Activated naive CD8-positive, alpha-beta T cell treated with anti-CD3 and anti-CD28 coated beads, Interleukin-2, amount 10 ng/mL, durations not matched to agents 7 days and 5 days (primary cell): ENCODE measurements around the gene CCDC158. TPM values are rescaled to one million over a fixed set of nuclear protein-coding genes. Genes with fewer than 3 reads are reported as not detected.
"Not testable (repeated sequence)": the region's sequence is repeated elsewhere in the genome, so short reads cannot be mapped to it uniquely, and the experiment has no call there.

Experiments
- ATAC-seq: fragments of 150-1000 bp; cut with Tn5 transposase; one replicate; pipeline ENCODE4 v1.10.0; 2021; ENCODE audit warnings: low read depth, moderate library complexity
- POLR2A ChIA-PET: fragments of 350-600 bp; sonication (Branson Sonifier 250); formaldehyde crosslinking; loops from one replicate; lab custom pipeline; 2021; ENCODE audit warnings: antibody characterized with exemption; lab: Charles Lee
- DNase-seq: peaks from one replicate; pipeline ENCODE4 v3.0.0; 2021
- H3K27ac Mint-ChIP-seq: one replicate; pipeline ENCODE4 v1.8.0; 2022; ENCODE audit warnings: mild to moderate bottlenecking, mixed read lengths
- H3K27me3 Mint-ChIP-seq: one replicate; pipeline ENCODE4 v1.8.0; 2022; ENCODE audit warnings: mild to moderate bottlenecking, moderate library complexity, mixed read lengths
- H3K36me3 Mint-ChIP-seq: one replicate; pipeline ENCODE4 v1.8.0; 2021; ENCODE audit warnings: mild to moderate bottlenecking, mixed read lengths
- H3K4me1 Mint-ChIP-seq: one replicate; pipeline ENCODE4 v1.8.0; 2021; ENCODE audit warnings: mixed read lengths
- H3K4me3 Mint-ChIP-seq: one replicate; pipeline ENCODE4 v1.8.0; 2022; ENCODE audit warnings: mild to moderate bottlenecking, moderate library complexity, mixed read lengths
- H3K9me3 Mint-ChIP-seq: one replicate; pipeline ENCODE4 v1.8.0; 2021; ENCODE audit warnings: mixed read lengths
- total RNA-seq, 2 experiments: library from RNA; stranded (reverse); gene quantifications; one replicate each; pipeline ENCODE4 v1.2.3, GENCODE V29; 2021

The CCDC158 gene
- total RNA-seq, 2 experiments from 2014 or later = not detected

GRCh38 chr4:76445911-76446310 is 25.0 kb upstream of the CCDC158 start:
- no peak for ATAC-seq
- no peaks in the 10 kb centered on the region for H3K9me3 Mint-ChIP-seq

GRCh38 chr4:76443376-76443775 is 22.4 kb upstream of the CCDC158 start:
- Mint-ChIP-seq H3K36me3 (no peaks in the 10 kb centered on the region), H3K4me1 (no peaks in the 10 kb centered on the region), H3K27me3 (peaks cover 6% of the 10 kb centered on the region), H3K9me3 (no peaks in the 10 kb centered on the region), H3K4me3 (no peak overlapping the region), H3K27ac (no peak overlapping the region)
- no peak for ATAC-seq
- POLR2A ChIA-PET = no interaction called here
- DNase-seq = no peak

More at GRCh38 chr4:76445911-76446310, 25.0 kb upstream of the CCDC158 start:
- H3K36me3 Mint-ChIP-seq = no peaks in the 10 kb centered on the region
- no peak overlapping the region for H3K27ac Mint-ChIP-seq
- POLR2A ChIA-PET = no interaction called here
- no peaks in the 10 kb centered on the region for H3K4me1 Mint-ChIP-seq
- H3K4me3 Mint-ChIP-seq = no peak overlapping the region
- H3K27me3 Mint-ChIP-seq = peaks cover 20% of the 10 kb centered on the region
- DNase-seq = no peak

GRCh38 chr4:76442807-76443206 is 21.9 kb upstream of the CCDC158 start:
- H3K4me3 Mint-ChIP-seq = no peak overlapping the region
- peaks cover 8% of the 10 kb centered on the region for H3K27me3 Mint-ChIP-seq
- DNase-seq (no peak), ATAC-seq (no peak)
- no peaks in the 10 kb centered on the region for H3K36me3 Mint-ChIP-seq
- H3K9me3 Mint-ChIP-seq = no peaks in the 10 kb centered on the region
- POLR2A ChIA-PET = no interaction called here
- no peaks in the 10 kb centered on the region for H3K4me1 Mint-ChIP-seq
- H3K27ac Mint-ChIP-seq = no peak overlapping the region

- H3K27me3 Mint-ChIP-seq = peaks cover 15% of the 10 kb centered on the region
Observed at GRCh38 chr4:76441881-76442280, 20.9 kb upstream of the CCDC158 start.

GRCh38 chr4:76439491-76439890 is 18.6 kb upstream of the CCDC158 start:
- ATAC-seq (no peak), DNase-seq (no peak)
- H3K4me1 Mint-ChIP-seq = peaks cover 4% of the 10 kb centered on the region
- no peak overlapping the region for H3K4me3 Mint-ChIP-seq
- POLR2A ChIA-PET = no interaction called here
- no peak overlapping the region for H3K27ac Mint-ChIP-seq
- no peaks in the 10 kb centered on the region for H3K9me3 Mint-ChIP-seq
- H3K27me3 Mint-ChIP-seq = peaks cover 38% of the 10 kb centered on the region
- no peaks in the 10 kb centered on the region for H3K36me3 Mint-ChIP-seq

More at GRCh38 chr4:76441881-76442280, 20.9 kb upstream of the CCDC158 start:
- no peaks in the 10 kb centered on the region for H3K9me3 Mint-ChIP-seq
- H3K36me3 Mint-ChIP-seq = no peaks in the 10 kb centered on the region
- ATAC-seq (no peak), DNase-seq (no peak)
- no peaks in the 10 kb centered on the region for H3K4me1 Mint-ChIP-seq
- H3K27ac Mint-ChIP-seq = no peak overlapping the region
- POLR2A ChIA-PET = no interaction called here
- H3K4me3 Mint-ChIP-seq = no peak overlapping the region

- H3K27ac Mint-ChIP-seq = no peak overlapping the region
Observed at GRCh38 chr4:76435528-76436319, 14.8 kb upstream of the CCDC158 start.

GRCh38 chr4:76434901-76435527 is 14.1 kb upstream of the CCDC158 start, which contains the start of gene SHROOM3:
Gene SHROOM3, plus strand, starts transcription at chr4:76435229. Its CDS starts 824 bp downstream, at chr4:76436053.
- no peak within 1 kb of the TSS for H3K27ac Mint-ChIP-seq
- no peak for ATAC-seq

More at GRCh38 chr4:76435528-76436319, 14.8 kb upstream of the CCDC158 start:
- Mint-ChIP-seq H3K27me3 (peaks cover 51% of the 10 kb centered on the region), H3K4me3 (no peak overlapping the region), H3K4me1 (peaks cover 4% of the 10 kb centered on the region), H3K9me3 (no peaks in the 10 kb centered on the region), H3K36me3 (no peaks in the 10 kb centered on the region)
- DNase-seq = no peak
- POLR2A ChIA-PET = no interaction called here
- no peak for ATAC-seq

GRCh38 chr4:76430519-76431388 is 9.8 kb upstream of the CCDC158 start:
- Mint-ChIP-seq H3K4me1 (peaks cover 4% of the 10 kb centered on the region), H3K4me3 (no peak overlapping the region), H3K36me3 (no peaks in the 10 kb centered on the region), H3K27me3 (peaks cover 32% of the 10 kb centered on the region), H3K27ac (no peak overlapping the region), H3K9me3 (no peaks in the 10 kb centered on the region)
- DNase-seq = no peak
- no peak for ATAC-seq
- POLR2A ChIA-PET = no interaction called here

More at GRCh38 chr4:76434901-76435527, 14.1 kb upstream of the CCDC158 start, which contains the start of gene SHROOM3:
- Mint-ChIP-seq H3K4me3 (no peak within 1 kb of the TSS), H3K9me3 (no peaks in the 10 kb centered on the region), H3K27me3 (peaks cover 51% of the 10 kb centered on the region), H3K4me1 (peaks cover 4% of the 10 kb centered on the region), H3K36me3 (no peaks in the 10 kb centered on the region)
- POLR2A ChIA-PET = no interaction called here
- DNase-seq = no peak

GRCh38 chr4:76429636-76430035 is 8.7 kb upstream of the CCDC158 start:
- no peaks in the 10 kb centered on the region for H3K4me1 Mint-ChIP-seq
- ATAC-seq = no peak
- H3K36me3 Mint-ChIP-seq = no peaks in the 10 kb centered on the region
- DNase-seq = no peak
- no peak overlapping the region for H3K4me3 Mint-ChIP-seq
- POLR2A ChIA-PET = no interaction called here
- no peak overlapping the region for H3K27ac Mint-ChIP-seq
- H3K27me3 Mint-ChIP-seq = peaks cover 24% of the 10 kb centered on the region
- H3K9me3 Mint-ChIP-seq = no peaks in the 10 kb centered on the region

GRCh38 chr4:76426272-76426671 is 5.3 kb upstream of the CCDC158 start:
- H3K27ac Mint-ChIP-seq = no peak overlapping the region
- POLR2A ChIA-PET = no interaction called here
- H3K4me3 Mint-ChIP-seq = no peak overlapping the region
- peaks cover 15% of the 10 kb centered on the region for H3K27me3 Mint-ChIP-seq
- H3K9me3 Mint-ChIP-seq = no peaks in the 10 kb centered on the region
- peaks cover 1% of the 10 kb centered on the region for H3K36me3 Mint-ChIP-seq
- no peak for DNase-seq
- ATAC-seq = no peak
- H3K4me1 Mint-ChIP-seq = peaks cover 4% of the 10 kb centered on the region

GRCh38 chr4:76423159-76423558 is 2.2 kb upstream of the CCDC158 start:
- H3K36me3 Mint-ChIP-seq, DNase-seq, H3K4me1 Mint-ChIP-seq, H3K4me3 Mint-ChIP-seq, H3K27ac Mint-ChIP-seq, ATAC-seq, POLR2A ChIA-PET, H3K9me3 Mint-ChIP-seq: not testable (repeated sequence)
- H3K27me3 Mint-ChIP-seq = peaks cover 32% of the 10 kb centered on the region

- POLR2A ChIA-PET = no interaction called here
- no peak overlapping the region for H3K4me3 Mint-ChIP-seq
- DNase-seq (no peak), ATAC-seq (no peak)
- H3K27ac Mint-ChIP-seq = no peak overlapping the region
- H3K27me3 Mint-ChIP-seq = peaks cover 26% of the 10 kb centered on the region
- H3K9me3 Mint-ChIP-seq = no peaks in the 10 kb centered on the region
- H3K36me3 Mint-ChIP-seq = peaks cover 1% of the 10 kb centered on the region
- peaks cover 4% of the 10 kb centered on the region for H3K4me1 Mint-ChIP-seq
Observed at GRCh38 chr4:76420188-76420761, 666 bp downstream of the CCDC158 start.

- no peak overlapping the region for H3K27ac Mint-ChIP-seq
- no peak for ATAC-seq
- peaks cover 13% of the 10 kb centered on the region for H3K27me3 Mint-ChIP-seq
- H3K4me3 Mint-ChIP-seq = no peak overlapping the region
- H3K4me1 Mint-ChIP-seq = no peaks in the 10 kb centered on the region
- no peak for DNase-seq
- H3K36me3 Mint-ChIP-seq = no peaks in the 10 kb centered on the region
- no peaks in the 10 kb centered on the region for H3K9me3 Mint-ChIP-seq
- POLR2A ChIA-PET = no interaction called here
Observed at GRCh38 chr4:76410636-76411035, 10.3 kb downstream of the CCDC158 start.
